Liver (tissue), 4 donors: ENCODE measurements around the gene PNPLA1. TPM values are rescaled to one million over a fixed set of nuclear protein-coding genes. Genes with fewer than 3 reads are reported as not detected.

Experiments
- polyA plus RNA-seq, 2 donors: library from polyadenylated mRNA; stranded (reverse) in 1 of 2; unstranded in 1 of 2; fragments of 200-250 nt in 1 of 2; fragments of >200 nt in 1 of 2; fragmentation: Nextera tagmentation in 1 of 2; extraction: Ambion mirVana in 1 of 2; gene quantifications; one replicate each; pipeline versions ENCODE4 v1.2.1 to v1.2.3, GENCODE V29; 2013 to 2015
- total RNA-seq, 2 donors: library from RNA; depleted of rRNA; stranded (reverse); fragments of >200 nt; gene quantifications; one replicate each; pipeline ENCODE4 v1.2.3, GENCODE V29; 2014
- donor health status: healthy.
- donor health status: healthy.
- donor health status: healthy.

Gene PNPLA1
- total and polyA plus RNA-seq, 4 donors: 0.07 to 0.14 (median 0.08) TPM; not detected in 1

Other genes with a start within 250 kb of the PNPLA1 start
- under 1 TPM; 0.09 to 0.33 TPM for gene SLC26A8, start 245.4 kb upstream of the PNPLA1 start, total RNA-seq
- gene SLC26A8, start 245.4 kb upstream of the PNPLA1 start, polyA plus RNA-seq: under 1 TPM; 0.03 to 0.26 TPM
- 10 to 100 TPM; 51.0 to 82.7 TPM for gene MAPK14, start 242.3 kb upstream of the PNPLA1 start, total RNA-seq
- 10 to 100 TPM; 16.9 to 20.9 TPM for gene MAPK14, start 242.3 kb upstream of the PNPLA1 start, polyA plus RNA-seq
- gene MAPK13, start 139.5 kb upstream of the PNPLA1 start, total RNA-seq: 10 to 100 TPM in 1 of 2 donors, 1 to 10 TPM in 1; 2.7 to 17.2 TPM
- 1 to 10 TPM; 1.9 to 3.2 TPM for gene MAPK13, start 139.5 kb upstream of the PNPLA1 start, polyA plus RNA-seq
- 10 to 100 TPM; 14.9 to 20.0 TPM for gene BRPF3, start 73.3 kb upstream of the PNPLA1 start, total RNA-seq
- 10 to 100 TPM in 1 of 2 donors, 1 to 10 TPM in 1; 7.5 to 12.5 TPM for gene BRPF3, start 73.3 kb upstream of the PNPLA1 start, polyA plus RNA-seq
- not detected for gene BNIP5, start 66.8 kb downstream of the PNPLA1 start, total RNA-seq
- not detected for gene BNIP5, start 66.8 kb downstream of the PNPLA1 start, polyA plus RNA-seq
- under 1 TPM; 0.17 to 0.28 TPM for gene ETV7, start 117.6 kb downstream of the PNPLA1 start, total RNA-seq
- under 1 TPM; 0.43 to 0.84 TPM for gene ETV7, start 117.6 kb downstream of the PNPLA1 start, polyA plus RNA-seq
- not detected for gene PXT1, start 172.8 kb downstream of the PNPLA1 start, total RNA-seq
- gene PXT1, start 172.8 kb downstream of the PNPLA1 start, polyA plus RNA-seq: not detected
- gene KCTD20, start 172.9 kb downstream of the PNPLA1 start, total RNA-seq: 10 to 100 TPM; 45.2 to 48.5 TPM
- gene KCTD20, start 172.9 kb downstream of the PNPLA1 start, polyA plus RNA-seq: 10 to 100 TPM in 1 of 2 donors, 1 to 10 TPM in 1; 9.5 to 19.1 TPM